Activated CD4-positive, alpha-beta T cell treated with anti-CD3 and anti-CD28 coated beads, Interleukin-2, amount 10 ng/mL, durations not matched to agents 24 days and 14 days (primary cell): ENCODE measurements around the gene RPL22L1. TPM values are rescaled to one million over a fixed set of nuclear protein-coding genes. Genes with fewer than 3 reads are reported as not detected.
A peak's percentile ranks its signal among the peaks of the same experiment; 100 is the strongest.
"Not testable (repeated sequence)": the region's sequence is repeated elsewhere in the genome, so short reads cannot be mapped to it uniquely, and the experiment has no call there.

ENCODE experiments used
- DNase-seq: peaks from one replicate; pipeline ENCODE4 v3.0.0; 2022
- H3K27ac Mint-ChIP-seq: one replicate; pipeline ENCODE4 v1.8.0; 2022; ENCODE audit warnings: mild to moderate bottlenecking, mixed read lengths
- H3K27me3 Mint-ChIP-seq: one replicate; pipeline ENCODE4 v1.8.0; 2022; ENCODE audit warnings: mixed read lengths
- H3K36me3 Mint-ChIP-seq: one replicate; pipeline ENCODE4 v1.8.0; 2022; ENCODE audit warnings: low read depth, mild to moderate bottlenecking, mixed read lengths
- H3K4me1 Mint-ChIP-seq: one replicate; pipeline ENCODE4 v1.8.0; 2021; ENCODE audit warnings: mixed read lengths
- H3K4me3 Mint-ChIP-seq: one replicate; pipeline ENCODE4 v1.8.0; 2022; ENCODE audit warnings: mild to moderate bottlenecking, moderate library complexity, mixed read lengths
- H3K9me3 Mint-ChIP-seq: one replicate; pipeline ENCODE4 v1.8.0; 2021; ENCODE audit warnings: mixed read lengths
- intact Hi-C: fragments of 100-400 bp; cut with micrococcal nuclease; formaldehyde crosslinking; loops from one replicate; pipeline ENCODE4 v1.15.1; 2023
- total RNA-seq: library from RNA; stranded (reverse); gene quantifications from 2 replicates; pipeline ENCODE4 v1.2.3, GENCODE V29; 2022

Gene RPL22L1
- total RNA-seq, 1 donor from 2014 or later, result 157 TPM

GRCh38 chr3:170897978-170898377 lies 28.0 kb upstream of the RPL22L1 start:
- no peak for DNase-seq
- Mint-ChIP-seq H3K4me1 (peaks cover 3% of the 10 kb centered on the region), H3K27me3 (no peaks in the 10 kb centered on the region), H3K9me3 (peaks cover 2% of the 10 kb centered on the region), H3K27ac (no peak overlapping the region), H3K36me3 (no peaks in the 10 kb centered on the region), H3K4me3 (no peak overlapping the region)
- intact Hi-C loops, result no loop called here

GRCh38 chr3:170897199-170897598 lies 27.2 kb upstream of the RPL22L1 start:
- H3K9me3 Mint-ChIP-seq, H3K4me3 Mint-ChIP-seq, H3K4me1 Mint-ChIP-seq, H3K36me3 Mint-ChIP-seq, H3K27ac Mint-ChIP-seq, intact Hi-C loops, H3K27me3 Mint-ChIP-seq, DNase-seq: not testable (repeated sequence)

- DNase-seq, result no peak
- Mint-ChIP-seq H3K9me3 (no peaks in the 10 kb centered on the region), H3K36me3 (no peaks in the 10 kb centered on the region), H3K27ac (no peak overlapping the region), H3K4me3 (no peak overlapping the region), H3K27me3 (no peaks in the 10 kb centered on the region), H3K4me1 (peaks cover 3% of the 10 kb centered on the region)
- intact Hi-C loops, result no loop called here
Observed at GRCh38 chr3:170896781-170897180, 26.8 kb upstream of the RPL22L1 start.

GRCh38 chr3:170896333-170896732 lies 26.3 kb upstream of the RPL22L1 start:
- H3K4me1 Mint-ChIP-seq, H3K36me3 Mint-ChIP-seq, H3K9me3 Mint-ChIP-seq, intact Hi-C loops, DNase-seq, H3K4me3 Mint-ChIP-seq, H3K27me3 Mint-ChIP-seq, H3K27ac Mint-ChIP-seq: not testable (repeated sequence)

GRCh38 chr3:170893895-170894294 lies 23.9 kb upstream of the RPL22L1 start:
- intact Hi-C loops, result no loop called here
- DNase-seq, result no peak
- H3K27ac Mint-ChIP-seq, result no peak overlapping the region
- no peaks in the 10 kb centered on the region for H3K36me3 Mint-ChIP-seq
- no peaks in the 10 kb centered on the region for H3K9me3 Mint-ChIP-seq
- no peaks in the 10 kb centered on the region for H3K27me3 Mint-ChIP-seq
- no peaks in the 10 kb centered on the region for H3K4me1 Mint-ChIP-seq
- no peak overlapping the region for H3K4me3 Mint-ChIP-seq

GRCh38 chr3:170889630-170890029 lies 19.6 kb upstream of the RPL22L1 start:
- peaks cover 3% of the 10 kb centered on the region for H3K27me3 Mint-ChIP-seq
- no peaks in the 10 kb centered on the region for H3K4me1 Mint-ChIP-seq
- H3K36me3 Mint-ChIP-seq, result no peaks in the 10 kb centered on the region
- DNase-seq, result no peak
- no peaks in the 10 kb centered on the region for H3K9me3 Mint-ChIP-seq
- H3K27ac Mint-ChIP-seq, result no peak overlapping the region
- no peak overlapping the region for H3K4me3 Mint-ChIP-seq
- intact Hi-C loops, result no loop called here

- Mint-ChIP-seq H3K27me3 (peaks cover 3% of the 10 kb centered on the region), H3K36me3 (no peaks in the 10 kb centered on the region), H3K27ac (no peak overlapping the region), H3K9me3 (no peaks in the 10 kb centered on the region), H3K4me1 (no peaks in the 10 kb centered on the region), H3K4me3 (no peak overlapping the region)
- no peak for DNase-seq
- intact Hi-C loops, result no loop called here
Observed at GRCh38 chr3:170889132-170889531, 19.1 kb upstream of the RPL22L1 start.

- H3K4me3 Mint-ChIP-seq, H3K9me3 Mint-ChIP-seq, H3K36me3 Mint-ChIP-seq, DNase-seq, H3K27me3 Mint-ChIP-seq, intact Hi-C loops, H3K27ac Mint-ChIP-seq, H3K4me1 Mint-ChIP-seq: not testable (repeated sequence)
Observed at GRCh38 chr3:170884109-170884930, 14.3 kb upstream of the RPL22L1 start.

- H3K36me3 Mint-ChIP-seq, H3K27ac Mint-ChIP-seq, DNase-seq, H3K27me3 Mint-ChIP-seq, H3K9me3 Mint-ChIP-seq, H3K4me3 Mint-ChIP-seq, H3K4me1 Mint-ChIP-seq, intact Hi-C loops: not testable (repeated sequence)
Observed at GRCh38 chr3:170878688-170879087, 8.7 kb upstream of the RPL22L1 start.

GRCh38 chr3:170877311-170877710 lies 7.3 kb upstream of the RPL22L1 start:
- H3K9me3 Mint-ChIP-seq, H3K36me3 Mint-ChIP-seq, H3K4me1 Mint-ChIP-seq, DNase-seq, H3K27me3 Mint-ChIP-seq, intact Hi-C loops, H3K4me3 Mint-ChIP-seq, H3K27ac Mint-ChIP-seq: not testable (repeated sequence)

GRCh38 chr3:170876537-170876936 lies 6.5 kb upstream of the RPL22L1 start:
- H3K9me3 Mint-ChIP-seq, result no peaks in the 10 kb centered on the region
- no peak overlapping the region for H3K27ac Mint-ChIP-seq
- no peaks in the 10 kb centered on the region for H3K36me3 Mint-ChIP-seq
- peaks cover 3% of the 10 kb centered on the region for H3K27me3 Mint-ChIP-seq
- H3K4me3 Mint-ChIP-seq, result no peak overlapping the region
- no peaks in the 10 kb centered on the region for H3K4me1 Mint-ChIP-seq
- DNase-seq, result no peak
- intact Hi-C loops, result no loop called here

GRCh38 chr3:170869239-170869590 lies 780 bp downstream of the RPL22L1 start:
- intact Hi-C loops, result loop anchor here (1.0 to 10.0 kb wide), 3 partner anchors 12 to 904 kb away; partner anchors contain the start of genes PHC3 and SEC62
- no peaks in the 10 kb centered on the region for H3K9me3 Mint-ChIP-seq
- no peaks in the 10 kb centered on the region for H3K27me3 Mint-ChIP-seq
- peak overlapping the region; percentile 96 for H3K27ac Mint-ChIP-seq
- peak overlapping the region; percentile 92 for H3K4me3 Mint-ChIP-seq
- peaks cover 47% of the 10 kb centered on the region for H3K36me3 Mint-ChIP-seq
- peaks cover 18% of the 10 kb centered on the region for H3K4me1 Mint-ChIP-seq
- no peak for DNase-seq

- intact Hi-C loops, result loop anchor here (1.0 to 10.0 kb wide), 3 partner anchors 11 to 904 kb away; partner anchors contain the start of genes PHC3 and SEC62
- no peaks in the 10 kb centered on the region for H3K27me3 Mint-ChIP-seq
- H3K4me3 Mint-ChIP-seq, result peak overlapping the region; percentile 92
- peaks cover 49% of the 10 kb centered on the region for H3K36me3 Mint-ChIP-seq
- DNase-seq, result no peak
- peaks cover 18% of the 10 kb centered on the region for H3K4me1 Mint-ChIP-seq
- H3K27ac Mint-ChIP-seq, result peak overlapping the region; percentile 96
- no peaks in the 10 kb centered on the region for H3K9me3 Mint-ChIP-seq
Observed at GRCh38 chr3:170868577-170869238, 1.3 kb downstream of the RPL22L1 start.

GRCh38 chr3:170867143-170867937 lies 2.7 kb downstream of the RPL22L1 start:
- intact Hi-C loops, result loop anchor here (10.0 kb wide), 1 partner anchor 903 kb away; the partner anchor contains the start of gene SEC62

More at GRCh38 chr3:170867143-170867937, 2.7 kb downstream of the RPL22L1 start:
- DNase-seq, result no peak
- H3K9me3 Mint-ChIP-seq, result no peaks in the 10 kb centered on the region
- H3K36me3 Mint-ChIP-seq, result peaks cover 53% of the 10 kb centered on the region
- peak overlapping the region; percentile 77 for H3K4me3 Mint-ChIP-seq
- peak overlapping the region; percentile 55 for H3K27ac Mint-ChIP-seq
- H3K27me3 Mint-ChIP-seq, result peaks cover 2% of the 10 kb centered on the region
- peaks cover 18% of the 10 kb centered on the region for H3K4me1 Mint-ChIP-seq
